CD14-positive monocyte (primary cell): ENCODE data around the gene NDST1. TPM values are rescaled to one million over a fixed set of nuclear protein-coding genes. Genes with fewer than 3 reads are reported as not detected.

Experiments used
- DNase-seq, 3 donors: peaks; one replicate each; pipeline ENCODE4 v3.0.0-alpha.2; 2011 to 2022
- H2AFZ ChIP-seq: 2 replicates; pipeline ENCODE4 v1.6.0; 2012; ENCODE audit warnings: mild to moderate bottlenecking, low read depth, low read length, inconsistent platforms; ENCODE audit not compliant: insufficient read depth, poor library complexity, severe bottlenecking
- H3K27ac ChIP-seq, 2 donors: 1 replicate in 1 of 2; 2 replicates in 1 of 2; pipeline ENCODE4 v1.5.1; 2012 to 2013; ENCODE audit warnings: low read length in 2 of 2, control low read depth in 1 of 2, inconsistent platforms in 1 of 2, low read depth in 1 of 2, mild to moderate bottlenecking in 1 of 2
- H3K27me3 ChIP-seq, 2 donors: one replicate each; pipeline versions ENCODE4 v1.6.0 to v1.6.1; 2011 to 2013; ENCODE audit warnings: low read length in 2 of 2; ENCODE audit not compliant: control insufficient read depth in 2 of 2, insufficient read depth in 2 of 2
- H3K36me3 ChIP-seq, 2 donors: replicated peaks in 1 of 2; 1 replicate in 1 of 2; 2 replicates in 1 of 2; pipeline versions ENCODE4 v1.5.1 to v1.6.1; 2012 to 2013; ENCODE audit warnings: low read length in 2 of 2, control low read depth in 1 of 2, inconsistent platforms in 1 of 2, mild to moderate bottlenecking in 1 of 2; ENCODE audit not compliant: insufficient read depth in 2 of 2, control insufficient read depth in 1 of 2
- H3K4me1 ChIP-seq, 2 donors: 1 replicate in 1 of 2; 2 replicates in 1 of 2; pipeline versions ENCODE4 v1.5.1 to v1.6.1; 2012 to 2013; ENCODE audit warnings: low read length in 2 of 2, control low read depth in 1 of 2, inconsistent platforms in 1 of 2, mild to moderate bottlenecking in 1 of 2, moderate library complexity in 1 of 2; ENCODE audit not compliant: insufficient read depth in 2 of 2, control insufficient read depth in 1 of 2
- H3K4me2 ChIP-seq: replicated peaks from 2 replicates; pipeline ENCODE3; 2012; ENCODE audit warnings: low read length, moderate library complexity, mild to moderate bottlenecking; ENCODE audit not compliant: poor library complexity, severe bottlenecking; ENCODE audit errors: extremely low read depth
- H3K4me3 ChIP-seq, 3 experiments: fragments of 200-600 bp in 1 of 3; sonication (generic) in 1 of 3; replicated peaks in 1 of 3; 1 replicate in 2 of 3; 2 replicates in 1 of 3; pipeline ENCODE4 v1.5.1; 2011 to 2013; ENCODE audit warnings: low read length in 3 of 3, mild to moderate bottlenecking in 3 of 3, control low read depth in 2 of 3, low read depth in 2 of 3, inconsistent platforms in 1 of 3, moderate library complexity in 1 of 3
- H3K79me2 ChIP-seq: 2 replicates; pipeline ENCODE4 v1.6.0; 2012; ENCODE audit warnings: mild to moderate bottlenecking, control low read depth, inconsistent platforms, low read length, moderate library complexity; ENCODE audit not compliant: insufficient read depth
- H3K9ac ChIP-seq: 2 replicates; pipeline ENCODE4 v1.6.0; 2017; ENCODE audit warnings: low read length, mild to moderate bottlenecking; ENCODE audit not compliant: insufficient read depth, poor library complexity, severe bottlenecking
- H3K9me3 ChIP-seq, 2 donors: replicated peaks in 1 of 2; 1 replicate in 1 of 2; 2 replicates in 1 of 2; pipeline versions ENCODE4 v1.5.1 to v1.6.1; 2012 to 2013; ENCODE audit warnings: low read length in 2 of 2, control low read depth in 1 of 2; ENCODE audit not compliant: control insufficient read depth in 1 of 2, insufficient read depth in 1 of 2
- H4K20me1 ChIP-seq: 2 replicates; pipeline ENCODE4 v1.6.0; 2012; ENCODE audit warnings: mild to moderate bottlenecking, low read length, control low read depth, moderate library complexity; ENCODE audit not compliant: insufficient read depth
- H3K27ac Mint-ChIP-seq, 7 donors: one replicate each; pipeline ENCODE4 v1.8.0; 2020; ENCODE audit warnings: mild to moderate bottlenecking in 7 of 7, mixed read lengths in 7 of 7, moderate library complexity in 6 of 7, inconsistent platforms in 2 of 7
- H3K27me3 Mint-ChIP-seq, 3 donors: one replicate each; pipeline ENCODE4 v1.8.0; 2021 to 2022; ENCODE audit warnings: low read depth in 3 of 3, mild to moderate bottlenecking in 3 of 3, mixed read lengths in 3 of 3, moderate library complexity in 3 of 3, inconsistent platforms in 1 of 3
- H3K36me3 Mint-ChIP-seq, 2 donors: one replicate each; pipeline ENCODE4 v1.8.0; 2020; ENCODE audit warnings: mixed read lengths in 2 of 2, inconsistent platforms in 1 of 2, mild to moderate bottlenecking in 1 of 2
- H3K4me1 Mint-ChIP-seq: one replicate; pipeline ENCODE4 v1.8.0; 2020; ENCODE audit warnings: mild to moderate bottlenecking, mixed read lengths
- H3K4me3 Mint-ChIP-seq, 2 donors: one replicate each; pipeline ENCODE4 v1.8.0; 2020; ENCODE audit warnings: mild to moderate bottlenecking in 2 of 2, mixed read lengths in 2 of 2, moderate library complexity in 1 of 2
- H3K9me3 Mint-ChIP-seq, 7 donors: one replicate each; pipeline ENCODE4 v1.8.0; 2020 to 2022; ENCODE audit warnings: mixed read lengths in 7 of 7, mild to moderate bottlenecking in 6 of 7, moderate library complexity in 6 of 7, inconsistent platforms in 2 of 7
- CTCF ChIP-seq: fragments of 200-600 bp; IDR thresholded peaks from one replicate; pipeline ENCODE4 v1.8.0; 2022; ENCODE audit warnings: antibody characterized with exemption, mild to moderate bottlenecking
- WGBS: methylation state at CpG from one replicate; pipeline ENCODE4 v1.1.5; 2013; ENCODE audit warnings: missing lambda C conversion rate; ENCODE audit not compliant: insufficient coverage; 5-methylcytosine and 5-hydroxymethylcytosine counted together
- intact Hi-C, 2 donors: fragments of 100-400 bp; cut with micrococcal nuclease; formaldehyde crosslinking; loops; one replicate each; pipeline versions ENCODE4 v1.15.0 to v1.15.1; 2023
- polyA plus RNA-seq, 3 donors: library from polyadenylated mRNA; depleted of rRNA in 1 of 3; unstranded in 2 of 3; stranded (reverse) in 1 of 3; fragments of 300-500 nt in 2 of 3; fragments of >200 nt in 1 of 3; fragmentation: Illumina TruSeq in 2 of 3; gene quantifications; 1 replicate in 2 of 3; 2 replicates in 1 of 3; pipeline ENCODE4 v1.2.3, GENCODE V29; 2012 to 2021

Gene NDST1
- polyA plus RNA-seq, 3 donors: 7.0 to 18.9 (median 7.5) TPM

GRCh38 chr5:150598821-150599273 is 90.9 kb downstream of the NDST1 start:
- H3K27me3 Mint-ChIP-seq: peaks cover 0 to 2% (median 1%) of the 10 kb centered on the region in 3 donors
- no peak overlapping the region for H3K4me3 ChIP-seq
- H3K27ac ChIP-seq: no peak overlapping the region
- TF ChIP-seq CTCF: no peak
- H3K27ac Mint-ChIP-seq: peak overlapping the region in 1 of 7 donors; percentile 46
- no peaks in the 10 kb centered on the region for H3K9me3 ChIP-seq
- H3K27me3 ChIP-seq: no peaks in the 10 kb centered on the region
- no peaks in the 10 kb centered on the region for H3K36me3 Mint-ChIP-seq
- H2AFZ ChIP-seq: no peak overlapping the region
- H3K79me2 ChIP-seq: no peaks in the 10 kb centered on the region
- H3K4me1 Mint-ChIP-seq: peaks cover 12% of the 10 kb centered on the region
- intact Hi-C loops: no loop called here
- 86% methylated on average over 12 of the region's 12 CpGs for whole genome bisulfite sequencing
- no peak for DNase-seq
- H3K9me3 Mint-ChIP-seq: no peaks in the 10 kb centered on the region
- no peaks in the 10 kb centered on the region for H3K36me3 ChIP-seq
- H4K20me1 ChIP-seq: no peaks in the 10 kb centered on the region
- H3K9ac ChIP-seq: no peak overlapping the region
- no peaks in the 10 kb centered on the region for H3K4me1 ChIP-seq
- no peak overlapping the region for H3K4me2 ChIP-seq
- H3K4me3 Mint-ChIP-seq: no peak overlapping the region

- Histone ChIP-seq H3K9ac (no peak overlapping the region), H3K4me1 (no peaks in the 10 kb centered on the region), H3K79me2 (no peaks in the 10 kb centered on the region), H3K4me2 (no peak overlapping the region), H3K4me3 (no peak overlapping the region), H3K36me3 (no peaks in the 10 kb centered on the region), H4K20me1 (no peaks in the 10 kb centered on the region), H3K27me3 (no peaks in the 10 kb centered on the region), H3K9me3 (no peaks in the 10 kb centered on the region), H3K27ac (no peak overlapping the region), H2AFZ (no peak overlapping the region)
- Mint-ChIP-seq H3K4me3 (no peak overlapping the region), H3K36me3 (no peaks in the 10 kb centered on the region), H3K27ac (peak overlapping the region in 1 of 7 donors; percentile 46), H3K9me3 (no peaks in the 10 kb centered on the region), H3K27me3 (peaks cover 0 to 2% (median 1%) of the 10 kb centered on the region in 3 donors), H3K4me1 (peaks cover 12% of the 10 kb centered on the region)
- no peak for TF ChIP-seq CTCF
- no peak for DNase-seq
- intact Hi-C loops: no loop called here
- WGBS: 79% methylated on average over 2 of the region's 5 CpGs
Observed at GRCh38 chr5:150599281-150599680, 91.3 kb downstream of the NDST1 start.
